Esophagus muscularis mucosa (tissue), 4 donors: Measurements from ENCODE around the gene TSC22D3. TPM values are rescaled to one million over a fixed set of nuclear protein-coding genes. Genes with fewer than 3 reads are reported as not detected.

ENCODE experiments used
- DNase-seq: peaks from one replicate; pipeline ENCODE4 v3.0.0-alpha.2; 2017; ENCODE audit errors: extremely low spot score
- H3K27ac ChIP-seq, 4 donors: fragments of 200-600 bp; sonication (generic); replicated peaks in 1 of 4; 1 replicate in 3 of 4; 2 replicates in 1 of 4; pipeline ENCODE4 v1.5.1; 2016 to 2019; ENCODE audit warnings: mild to moderate bottlenecking in 1 of 4
- H3K27me3 ChIP-seq, 4 donors: fragments of 200-600 bp; sonication (generic); one replicate each; pipeline versions ENCODE4 v1.5.1 to v1.6.0; 2016 to 2019
- H3K36me3 ChIP-seq, 4 donors: fragments of 200-600 bp; sonication (generic); one replicate each; pipeline ENCODE4 v1.5.1; 2016 to 2019
- H3K4me1 ChIP-seq, 4 donors: fragments of 200-600 bp; sonication (generic); one replicate each; pipeline ENCODE4 v1.5.1; 2016 to 2019
- H3K4me3 ChIP-seq, 4 donors: fragments of 200-600 bp; sonication (generic); 1 replicate in 2 of 4; 2 replicates in 2 of 4; pipeline ENCODE4 v1.5.1; 2016 to 2019; ENCODE audit warnings: mild to moderate bottlenecking in 4 of 4, moderate library complexity in 1 of 4
- H3K9me3 ChIP-seq, 4 donors: fragments of 200-600 bp; sonication (generic); 1 replicate in 3 of 4; 2 replicates in 1 of 4; pipeline ENCODE4 v1.5.1; 2016 to 2019
- EP300 ChIP-seq: sonication (generic); formaldehyde crosslinking; IDR thresholded peaks from one replicate; pipeline ENCODE4 v1.6.1; 2017; ENCODE audit warnings: antibody characterized with exemption
- POLR2A ChIP-seq: fragments of 450-650 bp; IDR thresholded peaks from one replicate; pipeline ENCODE4 v1.6.1; 2017; ENCODE audit warnings: antibody characterized with exemption, moderate library complexity, mild to moderate bottlenecking, low read depth
- POLR2AphosphoS5 ChIP-seq, 2 donors: sonication (generic); formaldehyde crosslinking; IDR thresholded peaks; one replicate each; pipeline ENCODE4 v1.6.1; 2017; ENCODE audit warnings: antibody characterized with exemption in 2 of 2
- WGBS: methylation state at CpG from one replicate; pipeline ENCODE4 v1.1.5; 2018; 5-methylcytosine and 5-hydroxymethylcytosine counted together
- intact Hi-C: fragments of 100-400 bp; cut with DNase I; formaldehyde crosslinking; loops from one replicate; pipeline ENCODE4 v1.15.1; 2023
- total RNA-seq, 4 donors: library from RNA; depleted of rRNA; stranded (reverse); fragments of >200 nt; gene quantifications; one replicate each; pipeline versions ENCODE4 v1.1.0 to v1.2.1, GENCODE V29; 2016
- TF ChIP-seq, protein P1 (sequence below), 3 experiments: fragments of 200-600 bp in 2 of 3; fragments of 450-650 bp in 1 of 3; sonication (generic) in 2 of 3; IDR thresholded peaks; one replicate each; pipeline ENCODE4 v1.5.1; 2017 to 2019; ENCODE audit warnings: antibody characterized with exemption in 3 of 3, mild to moderate bottlenecking in 2 of 3, moderate library complexity in 1 of 3

TSC22D3 gene
- total RNA-seq, 4 donors from 2014 or later = 389 to 1,047 (median 786) TPM

DNA sequence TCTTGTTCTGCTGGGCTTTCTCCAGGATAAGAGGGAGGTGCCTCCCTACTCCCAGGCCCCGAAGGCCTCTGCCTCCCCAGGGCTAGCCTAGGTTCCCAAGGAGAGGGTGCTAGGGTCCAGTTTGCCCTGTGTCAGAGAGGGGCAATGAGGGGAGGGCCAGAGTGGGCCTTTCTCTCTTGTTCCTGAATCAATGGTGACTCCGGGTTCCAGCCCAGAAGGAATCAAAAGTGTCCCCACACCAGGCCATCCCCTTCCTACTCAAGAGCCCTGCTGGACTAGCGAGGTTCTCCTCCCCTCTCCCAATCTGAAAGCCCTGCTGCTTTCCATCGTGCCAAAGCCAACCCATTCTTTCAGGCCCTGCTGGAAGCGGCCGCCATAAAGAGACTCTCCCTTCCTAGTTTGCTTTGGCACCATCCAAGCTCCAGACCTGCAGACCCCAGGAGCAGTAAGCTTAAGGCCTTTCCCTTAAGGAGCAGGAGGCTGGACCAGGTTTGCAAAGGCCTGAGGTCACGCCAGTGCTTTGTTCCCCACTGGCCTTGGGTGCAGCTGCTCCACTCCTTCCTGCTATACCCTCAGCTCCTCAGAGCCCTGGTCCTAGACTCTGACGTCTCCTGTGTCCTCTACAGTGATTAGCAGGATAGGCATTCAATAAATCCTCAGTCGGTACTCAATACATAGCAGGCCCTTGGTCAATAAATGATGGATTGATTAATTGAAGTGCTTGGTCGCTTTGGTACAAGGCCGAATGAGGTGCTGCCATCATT lies 10.6 kb downstream of the TSC22D3 start:
- peaks cover 0 to 3% (median 0%) of the 10 kb centered on the region in 4 donors for H3K36me3 ChIP-seq
- TF ChIP-seq, protein P1, sequence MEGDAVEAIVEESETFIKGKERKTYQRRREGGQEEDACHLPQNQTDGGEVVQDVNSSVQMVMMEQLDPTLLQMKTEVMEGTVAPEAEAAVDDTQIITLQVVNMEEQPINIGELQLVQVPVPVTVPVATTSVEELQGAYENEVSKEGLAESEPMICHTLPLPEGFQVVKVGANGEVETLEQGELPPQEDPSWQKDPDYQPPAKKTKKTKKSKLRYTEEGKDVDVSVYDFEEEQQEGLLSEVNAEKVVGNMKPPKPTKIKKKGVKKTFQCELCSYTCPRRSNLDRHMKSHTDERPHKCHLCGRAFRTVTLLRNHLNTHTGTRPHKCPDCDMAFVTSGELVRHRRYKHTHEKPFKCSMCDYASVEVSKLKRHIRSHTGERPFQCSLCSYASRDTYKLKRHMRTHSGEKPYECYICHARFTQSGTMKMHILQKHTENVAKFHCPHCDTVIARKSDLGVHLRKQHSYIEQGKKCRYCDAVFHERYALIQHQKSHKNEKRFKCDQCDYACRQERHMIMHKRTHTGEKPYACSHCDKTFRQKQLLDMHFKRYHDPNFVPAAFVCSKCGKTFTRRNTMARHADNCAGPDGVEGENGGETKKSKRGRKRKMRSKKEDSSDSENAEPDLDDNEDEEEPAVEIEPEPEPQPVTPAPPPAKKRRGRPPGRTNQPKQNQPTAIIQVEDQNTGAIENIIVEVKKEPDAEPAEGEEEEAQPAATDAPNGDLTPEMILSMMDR (IDR thresholded peaks at IDR 0.05) = no peak
- no peak for TF ChIP-seq EP300
- TF ChIP-seq POLR2AphosphoS5 (IDR thresholded peaks at IDR 0.05) = no peak
- no peak for TF ChIP-seq POLR2A
- H3K27ac ChIP-seq = no peak overlapping the region
- intact Hi-C loops = no loop called here
- no peak overlapping the region for H3K4me3 ChIP-seq
- 84% methylated on average over 11 of the region's 11 CpGs for WGBS
- peaks cover 0 to 5% (median 0%) of the 10 kb centered on the region in 4 donors for H3K27me3 ChIP-seq
- no peaks in the 10 kb centered on the region for H3K9me3 ChIP-seq
- H3K4me1 ChIP-seq = peaks cover 0 to 31% (median 14%) of the 10 kb centered on the region in 4 donors
- DNase-seq = no peak

DNA sequence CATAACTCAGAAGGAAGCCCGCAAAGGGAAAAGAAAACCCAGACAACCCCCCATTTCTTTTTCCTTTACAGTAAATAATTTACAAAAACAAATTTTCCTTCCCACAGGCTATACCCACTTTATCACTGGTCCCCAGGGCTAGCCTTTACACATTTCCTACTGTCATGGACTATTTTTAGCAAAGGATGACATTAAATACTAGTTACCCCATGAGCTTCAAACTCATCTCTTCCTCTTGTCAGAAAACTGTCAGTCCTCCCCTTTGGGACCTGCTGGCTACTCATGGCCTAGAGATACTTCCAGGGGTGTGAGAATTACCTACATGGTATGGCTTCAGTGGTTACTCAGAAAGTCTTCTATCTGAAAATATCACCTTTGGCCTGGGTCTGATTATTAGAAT lies 11.9 kb downstream of the TSC22D3 start:
- 93% methylated on average over 1 of the region's 1 CpG for WGBS
- TF ChIP-seq POLR2A (no peak), POLR2AphosphoS5 (IDR thresholded peaks at IDR 0.05) (no peak), EP300 (no peak)
- TF ChIP-seq, protein P1 (IDR thresholded peaks at IDR 0.05) = no peak
- Histone ChIP-seq H3K36me3 (peaks cover 0 to 3% (median 0%) of the 10 kb centered on the region in 4 donors), H3K27ac (no peak overlapping the region), H3K9me3 (no peaks in the 10 kb centered on the region), H3K27me3 (peaks cover 0 to 4% (median 0%) of the 10 kb centered on the region in 4 donors), H3K4me3 (no peak overlapping the region), H3K4me1 (peaks cover 0 to 25% (median 14%) of the 10 kb centered on the region in 4 donors)
- intact Hi-C loops = no loop called here
- DNase-seq = no peak

DNA sequence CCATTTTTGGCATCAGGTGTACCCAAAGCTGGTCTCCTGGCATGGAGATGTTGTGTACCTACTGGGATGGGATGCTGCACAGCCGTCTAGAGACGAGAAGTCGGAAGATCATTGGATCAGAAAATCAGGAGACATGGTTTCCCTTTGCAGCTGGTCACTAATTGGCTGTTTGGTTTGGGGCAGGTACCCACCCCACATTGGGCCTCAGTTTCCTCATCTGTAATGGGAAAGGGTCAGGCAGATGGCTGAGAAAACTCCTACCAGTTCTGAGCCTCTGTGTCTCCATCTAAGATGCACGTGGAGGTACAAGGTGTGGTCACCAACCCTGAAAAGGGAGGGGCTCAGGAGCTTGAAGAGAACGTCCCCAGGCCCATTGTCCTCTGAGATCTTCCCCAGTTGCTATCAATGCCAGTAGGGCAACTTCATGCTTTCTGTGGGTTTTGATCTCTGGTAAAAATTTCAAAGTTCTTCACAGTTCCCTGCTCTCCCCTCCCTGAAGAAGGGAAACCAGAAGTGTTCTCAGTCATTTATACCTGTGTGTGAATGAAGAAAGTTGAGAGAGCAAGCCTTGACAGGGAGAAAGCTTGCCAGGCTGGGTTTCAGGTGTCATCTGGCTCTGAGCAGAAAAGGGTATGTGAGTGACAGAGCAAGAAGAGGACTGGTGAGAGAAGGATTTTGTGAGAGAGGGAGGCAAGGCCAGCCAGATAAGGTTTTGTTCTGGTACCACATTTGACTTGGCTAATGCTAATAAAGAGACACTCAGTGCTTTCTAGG lies 15.1 kb downstream of the TSC22D3 start:
- intact Hi-C loops = no loop called here

DNA sequence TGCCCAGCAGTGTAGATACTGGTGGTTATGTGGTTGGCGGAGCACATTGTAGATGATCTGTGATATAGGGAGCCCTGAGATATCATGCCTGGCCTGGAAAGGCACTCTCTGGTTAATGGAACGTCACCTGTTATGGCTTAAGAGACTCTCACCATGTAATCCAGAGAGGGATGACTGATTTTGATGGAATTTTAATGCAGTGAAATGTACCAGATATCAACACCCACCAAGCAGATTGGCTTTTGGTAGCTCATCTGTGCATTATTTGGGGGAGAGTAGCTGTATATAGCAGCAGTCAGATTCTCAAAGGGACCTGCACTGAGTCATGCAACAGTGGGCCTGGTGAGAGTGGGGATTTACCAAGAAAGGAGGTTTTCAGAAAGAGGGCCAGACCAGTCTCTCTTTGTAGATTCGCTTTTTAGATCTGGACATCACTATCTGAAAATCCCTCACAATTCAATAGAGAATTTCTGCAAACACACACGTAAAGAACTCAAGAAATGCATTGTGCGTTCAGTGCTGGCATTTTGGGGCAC lies 17.3 kb downstream of the TSC22D3 start:
- no peaks in the 10 kb centered on the region for H3K9me3 ChIP-seq
- WGBS = 84% methylated on average over 5 of the region's 5 CpGs
- DNase-seq = no peak
- no peak overlapping the region for H3K27ac ChIP-seq
- no peak overlapping the region for H3K4me3 ChIP-seq
- no peak for TF ChIP-seq EP300
- TF ChIP-seq, protein P1 (IDR thresholded peaks at IDR 0.05) = no peak
- TF ChIP-seq POLR2AphosphoS5 (IDR thresholded peaks at IDR 0.05) = no peak
- TF ChIP-seq POLR2A = no peak
- no peaks in the 10 kb centered on the region for H3K27me3 ChIP-seq
- peaks cover 5 to 15% (median 7%) of the 10 kb centered on the region in 4 donors for H3K4me1 ChIP-seq
- peaks cover 0 to 3% (median 0%) of the 10 kb centered on the region in 4 donors for H3K36me3 ChIP-seq
- intact Hi-C loops = no loop called here

More for the DNA sequence above, 15.1 kb downstream of the TSC22D3 start:
- H3K27ac ChIP-seq = no peak overlapping the region
- WGBS = 78% methylated on average over 5 of the region's 5 CpGs
- no peak overlapping the region for H3K4me3 ChIP-seq
- TF ChIP-seq POLR2AphosphoS5 (IDR thresholded peaks at IDR 0.05) (no peak), POLR2A (no peak), EP300 (no peak)
- TF ChIP-seq, protein P1 (IDR thresholded peaks at IDR 0.05) = no peak
- no peaks in the 10 kb centered on the region for H3K9me3 ChIP-seq
- peaks cover 0 to 4% (median 2%) of the 10 kb centered on the region in 4 donors for H3K4me1 ChIP-seq
- no peak for DNase-seq
- peaks cover 0 to 3% (median 0%) of the 10 kb centered on the region in 4 donors for H3K36me3 ChIP-seq
- H3K27me3 ChIP-seq = no peaks in the 10 kb centered on the region
